ENCODE data around the gene RECK.

- TF ChIP-seq CTCF (IDR thresholded peaks at IDR 0.05) (no peak), POLR2A (IDR thresholded peaks at IDR 0.05) (no peak)
These were observed 37.3 kb downstream of the RECK start for GRCh38 chr9:36074055-36074454.

Measured in uterus (tissue), 2 donors.